Sciatic nerve (tissue), 2 donors: ENCODE measurements around the gene CD302. TPM values are rescaled to one million over a fixed set of nuclear protein-coding genes. Genes with fewer than 3 reads are reported as not detected.
"Not testable (repeated sequence)": the region's sequence is repeated elsewhere in the genome, so short reads cannot be mapped to it uniquely, and the experiment has no call there.

Source experiments
- ATAC-seq: fragments of 200-7000 bp; cut with Tn5 transposase; one replicate; pipeline ENCODE4 v1.9.1; 2020; ENCODE audit warnings: mild to moderate bottlenecking, moderate library complexity
- DNase-seq: peaks from one replicate; pipeline ENCODE4 v3.0.0-alpha.2; 2020; ENCODE audit warnings: low spot score
- intact Hi-C: fragments of 100-400 bp; cut with DNase I; formaldehyde crosslinking; loops from one replicate; pipeline ENCODE4 v1.14.2; 2022
- total RNA-seq: library from RNA; stranded (reverse); fragmentation: NEBNext Ultra II Directional; extraction: Animal tissue kit (Norgen Biotek cat#: 25700); gene quantifications from one replicate; pipeline ENCODE4 v1.2.1, GENCODE V29; 2021
- donor health status: DM: no; HTN: no; CAD: no.
- donor health status: DM: no; HTN: no; CAD: no.

The CD302 gene
- total RNA-seq, 1 donor from 2014 or later = 47.1 TPM

DNA sequence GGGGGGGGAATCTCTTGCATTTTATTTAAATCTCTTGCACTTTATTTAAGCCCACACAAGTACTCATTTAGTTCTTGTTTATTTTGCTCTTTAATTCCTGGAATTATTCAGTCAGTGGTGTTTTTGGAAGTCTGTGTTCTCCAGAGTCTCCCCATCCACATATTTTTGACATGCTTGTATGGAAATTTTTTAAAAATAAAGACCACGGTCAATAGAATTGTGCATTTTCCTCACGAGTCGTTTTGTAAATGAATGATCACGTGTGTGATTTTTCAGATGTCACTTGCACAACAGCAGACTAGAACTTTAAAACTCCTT, 824 bp downstream of the CD302 start:
- no peak for DNase-seq
- intact Hi-C loops = no loop called here
- ATAC-seq = no peak

DNA sequence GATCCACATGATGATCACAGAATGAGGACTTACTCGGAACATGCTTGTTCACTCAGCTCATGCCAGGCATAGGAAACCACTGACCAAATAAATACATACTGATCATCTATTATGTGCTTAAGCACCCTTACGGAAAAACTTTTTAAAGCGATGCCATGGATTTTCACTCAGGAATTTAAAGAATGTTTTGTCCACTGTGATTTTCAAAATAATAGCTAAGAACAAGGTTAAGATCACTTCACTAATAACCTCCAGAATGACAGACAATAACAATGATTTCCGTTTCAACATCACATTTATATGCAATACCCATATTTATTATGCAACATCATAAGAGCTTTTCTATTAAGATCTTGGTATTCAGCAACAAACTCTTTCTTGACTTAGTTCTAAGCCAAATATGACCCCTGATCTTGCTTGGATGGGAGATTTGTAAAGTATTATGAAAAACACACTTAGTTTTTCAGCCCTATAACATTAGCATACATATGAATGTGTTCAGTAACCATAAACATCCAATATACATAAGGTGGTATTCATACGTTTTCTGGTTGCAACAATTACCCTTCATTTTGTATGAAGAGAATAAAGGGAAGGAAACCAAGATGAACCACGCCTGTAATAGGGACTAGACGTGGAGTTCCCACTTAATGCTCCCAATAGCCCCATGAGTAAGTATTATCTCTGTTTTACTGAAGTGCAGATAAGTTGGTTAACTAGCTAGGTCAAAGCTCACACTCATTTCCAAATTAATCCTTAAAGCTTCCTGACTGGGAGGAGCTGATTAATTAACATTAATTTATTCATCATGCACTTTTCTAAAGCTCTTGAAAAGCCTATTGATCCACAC, 1.9 kb downstream of the CD302 start:
- DNase-seq (no peak), ATAC-seq (no peak)
- intact Hi-C loops = no loop called here

DNA sequence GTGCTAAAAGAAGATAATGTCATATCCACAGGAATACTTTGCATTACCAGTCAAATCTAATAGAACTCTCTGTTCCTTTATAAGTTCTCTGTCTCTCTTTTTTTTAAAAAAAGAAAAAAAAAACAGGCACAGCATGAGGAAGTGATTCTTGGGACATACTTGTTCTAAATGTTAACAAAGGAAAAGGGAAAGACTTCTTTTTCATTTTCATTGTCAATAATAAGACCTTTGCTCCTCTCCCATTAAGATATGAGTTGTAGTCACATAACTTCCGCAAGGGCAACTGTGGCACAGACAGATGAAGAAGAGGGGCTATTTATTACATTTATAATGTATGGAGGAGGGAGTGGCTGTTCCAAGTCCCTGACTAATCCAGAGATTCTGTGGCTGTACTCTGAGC, 4.7 kb downstream of the CD302 start:
- DNase-seq (no peak), ATAC-seq (no peak)
- intact Hi-C loops = no loop called here

DNA sequence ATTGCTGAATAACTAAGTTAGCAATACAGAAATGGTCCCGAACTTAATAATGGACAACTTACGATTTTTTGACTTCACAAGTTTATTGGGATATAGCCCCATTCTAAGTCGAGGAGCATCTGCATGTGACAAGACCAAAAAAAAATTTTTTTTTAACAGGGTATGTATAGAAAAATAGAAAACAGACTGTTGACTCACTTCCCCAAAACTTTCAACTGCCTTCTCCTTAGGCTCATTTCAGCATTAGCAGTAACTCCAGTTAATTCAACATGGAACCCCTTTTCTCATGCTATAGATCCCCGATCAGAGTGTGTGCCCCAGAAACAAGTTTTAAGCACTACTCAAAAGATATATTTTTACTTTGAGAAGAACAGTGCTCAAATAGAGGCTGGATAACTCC, 5.4 kb downstream of the CD302 start:
- ATAC-seq (no peak), DNase-seq (no peak)
- intact Hi-C loops = no loop called here

DNA sequence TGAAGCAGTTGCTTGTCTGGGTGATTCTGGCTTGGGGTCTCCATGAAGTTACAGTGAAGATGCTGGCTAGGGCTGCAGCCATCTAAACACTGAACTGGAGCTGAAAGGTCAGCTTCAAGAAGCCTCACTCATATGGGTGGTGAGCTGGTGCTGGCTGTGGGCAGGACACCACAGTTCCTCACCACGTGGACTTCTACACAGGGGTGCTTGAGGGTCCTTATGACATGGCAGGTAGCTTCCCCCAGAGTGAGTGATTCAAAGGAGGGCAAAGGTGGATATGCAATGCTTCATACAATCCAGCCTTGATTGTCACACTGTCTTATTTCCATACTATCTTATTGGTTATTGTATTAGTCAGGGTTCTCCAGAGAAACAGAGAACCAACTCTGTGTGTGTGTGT, 6.0 kb downstream of the CD302 start:
- intact Hi-C loops = no loop called here
- no peak for DNase-seq
- ATAC-seq = no peak

DNA sequence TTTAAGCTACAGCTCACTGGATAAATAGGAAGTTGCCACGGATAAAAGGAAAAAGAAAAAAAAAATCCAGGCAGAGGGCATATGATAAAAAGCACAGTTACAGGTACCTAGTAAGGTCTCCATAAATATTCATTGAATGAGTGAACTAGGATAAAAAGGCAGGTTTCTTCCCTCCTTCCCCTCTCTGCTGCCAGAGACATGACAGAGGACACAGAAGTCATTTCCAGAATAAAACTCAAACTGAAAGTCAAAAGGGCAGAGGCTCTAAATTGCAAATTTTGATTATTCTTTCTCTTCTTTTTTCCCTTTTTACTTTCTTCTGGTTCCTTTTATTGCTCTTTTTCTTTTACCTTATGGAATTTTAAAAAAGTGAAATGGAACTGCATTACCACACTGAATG, 7.7 kb downstream of the CD302 start:
- ATAC-seq (no peak), DNase-seq (no peak)
- intact Hi-C loops = no loop called here

DNA sequence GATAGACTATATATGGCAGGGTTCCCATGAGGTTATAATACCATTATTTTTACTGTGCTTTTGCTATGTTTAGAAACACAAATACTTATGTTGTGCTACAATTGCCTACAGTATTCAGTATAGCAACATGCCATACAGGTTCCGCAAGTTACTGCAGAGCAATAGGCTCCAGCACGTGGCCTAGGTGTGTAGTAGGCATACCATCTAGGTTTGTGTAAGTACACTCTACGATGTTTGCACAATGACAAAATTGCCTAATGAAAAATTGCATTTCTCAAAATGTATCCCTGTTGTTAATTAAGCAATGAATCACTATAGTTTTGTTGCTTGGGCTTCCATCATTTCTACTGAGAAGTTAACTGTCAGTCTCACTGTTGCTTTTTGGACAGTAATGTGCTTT, 9.8 kb downstream of the CD302 start:
- intact Hi-C loops = no loop called here
- no peak for ATAC-seq
- DNase-seq = no peak

DNA sequence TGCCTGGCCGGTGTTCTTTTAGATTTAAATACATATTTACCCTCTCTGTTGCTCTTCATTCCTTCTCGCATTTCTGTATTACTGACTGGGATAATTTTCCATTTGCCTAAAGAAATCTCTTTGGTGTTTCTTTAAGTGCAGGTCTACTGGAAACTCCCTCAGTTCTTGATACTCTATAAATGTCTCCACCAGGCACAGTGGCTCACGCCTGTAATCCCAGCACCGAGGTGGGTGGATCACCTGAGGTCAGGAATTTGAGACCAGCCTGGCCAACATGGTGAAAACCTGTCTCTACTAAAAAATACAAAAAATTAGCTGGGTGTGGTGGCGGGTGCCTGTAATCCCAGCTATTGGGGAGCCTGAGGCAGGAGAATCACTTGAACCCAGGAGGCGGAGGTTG, 10.4 kb downstream of the CD302 start:
- intact Hi-C loops, ATAC-seq, DNase-seq: not testable (repeated sequence)

DNA sequence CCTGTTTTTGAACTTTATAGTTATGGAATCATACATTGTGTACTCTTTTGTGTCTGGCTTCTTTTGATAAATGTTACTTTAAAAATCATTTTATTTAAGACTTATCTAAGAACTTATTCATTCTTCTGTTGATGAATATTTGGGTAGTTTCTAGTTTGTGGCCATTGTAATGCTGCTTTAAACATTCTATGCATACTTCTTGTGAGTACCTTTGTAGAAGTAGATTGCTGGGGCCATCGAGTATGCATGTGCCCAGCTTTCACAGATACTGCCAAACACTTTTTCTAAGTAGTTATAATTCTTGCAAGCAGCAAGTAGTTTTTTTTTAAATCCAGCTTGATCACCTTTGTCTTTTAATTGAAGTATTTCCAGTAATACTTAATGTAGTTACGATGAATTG, 11.1 kb downstream of the CD302 start:
- intact Hi-C loops = no loop called here
- DNase-seq (no peak), ATAC-seq (no peak)

DNA sequence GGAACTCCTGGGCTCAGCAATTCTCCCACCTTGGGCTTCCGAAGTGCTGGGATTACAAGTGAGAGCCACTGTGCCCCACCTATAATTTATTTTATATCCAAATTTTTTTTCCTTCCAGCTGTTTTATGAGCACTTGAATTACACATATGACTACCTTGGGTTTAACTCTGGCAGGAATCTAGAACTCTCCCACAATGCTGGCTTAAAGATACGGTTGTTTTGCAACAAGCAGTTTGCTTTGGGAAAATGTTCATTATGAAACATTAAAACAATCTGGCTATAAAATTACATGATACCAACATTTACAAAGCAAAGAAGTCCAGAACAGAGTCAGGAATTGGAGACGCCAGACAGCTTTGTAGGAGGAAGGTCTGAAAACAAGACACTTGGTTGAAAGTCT, 12.8 kb downstream of the CD302 start:
- DNase-seq = no peak
- intact Hi-C loops = no loop called here

DNA sequence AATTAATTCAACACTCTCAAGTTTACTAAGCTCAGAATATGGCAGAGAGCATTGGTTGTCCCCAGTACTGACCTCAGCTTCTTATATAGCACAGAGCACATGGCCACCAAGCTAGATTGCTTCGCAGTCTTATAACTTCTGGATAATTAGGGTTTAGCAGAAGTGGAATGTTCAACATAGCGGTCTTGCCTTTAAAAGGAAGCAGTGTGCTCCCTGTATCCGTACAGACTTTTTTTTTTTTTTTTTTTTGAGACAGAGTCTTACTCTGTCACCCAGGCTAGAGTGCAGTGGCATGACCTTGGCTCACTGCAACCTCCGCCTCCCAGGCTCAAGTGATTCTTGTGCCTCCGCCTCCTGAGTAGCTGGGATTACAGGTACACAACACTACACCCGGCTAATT, 13.3 kb downstream of the CD302 start:
- DNase-seq, intact Hi-C loops: not testable (repeated sequence)
- ATAC-seq = peak; percentile 58

More for the DNA sequence above, 12.8 kb downstream of the CD302 start:
- ATAC-seq = peak; percentile 49

DNA sequence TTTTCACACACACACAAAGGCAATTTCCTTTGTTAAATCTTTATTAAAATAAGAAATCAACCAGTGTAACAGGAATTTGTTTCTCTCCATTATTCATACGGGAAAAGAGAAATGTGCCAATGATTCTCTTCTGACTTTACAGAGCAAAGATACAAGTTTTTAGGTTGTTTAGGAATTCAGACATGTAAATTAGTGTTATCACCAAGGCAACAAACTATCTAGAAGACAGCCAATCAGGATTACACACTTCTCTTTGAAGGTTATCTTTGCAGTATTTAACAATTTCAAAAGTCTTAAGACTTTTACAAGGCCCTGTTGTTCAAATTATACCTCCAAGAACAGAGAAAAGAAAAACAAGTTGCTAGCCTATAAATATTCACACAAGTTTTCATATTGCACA, 14.5 kb downstream of the CD302 start:
- DNase-seq (no peak), ATAC-seq (no peak)
- intact Hi-C loops = no loop called here

DNA sequence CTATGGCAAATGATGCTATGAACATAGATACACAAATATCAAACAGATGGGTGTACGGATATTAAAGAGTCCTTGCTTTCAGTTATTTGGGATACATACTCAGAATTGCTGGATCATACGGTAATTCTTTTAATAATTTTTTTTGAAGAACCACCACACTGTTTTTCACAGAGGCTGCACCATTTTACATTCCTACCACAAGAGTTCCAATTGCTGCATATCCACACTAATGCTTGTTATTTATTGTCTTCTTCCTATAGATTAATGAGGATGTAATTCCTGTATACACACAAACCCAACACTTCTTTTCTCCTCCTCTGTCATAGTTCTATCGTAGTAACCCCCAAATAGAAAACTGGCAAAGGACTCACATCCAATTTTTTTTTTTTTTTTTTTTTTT, 21.7 kb downstream of the CD302 start:
- ATAC-seq = no peak
- DNase-seq = no peak
- intact Hi-C loops = no loop called here

DNA sequence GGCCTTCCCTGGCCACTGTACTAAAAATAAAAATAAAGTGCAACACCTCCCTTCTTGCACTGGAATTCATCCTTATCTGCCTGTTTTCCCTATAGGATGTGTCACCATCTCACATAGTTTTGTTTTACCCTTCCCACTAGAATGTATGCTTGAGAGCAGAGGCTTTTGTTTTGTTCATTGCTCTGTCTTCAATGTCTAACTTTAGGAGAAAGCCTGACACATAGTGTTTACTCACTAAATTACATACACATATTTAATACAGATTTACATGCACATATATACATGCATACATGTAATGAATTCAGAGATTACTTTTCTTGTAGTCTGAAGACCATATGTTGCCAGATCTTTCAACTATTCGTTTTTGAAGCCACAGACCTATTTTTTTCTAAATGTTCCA, 23.0 kb downstream of the CD302 start:
- no peak for DNase-seq
- intact Hi-C loops = no loop called here
- ATAC-seq = no peak

DNA sequence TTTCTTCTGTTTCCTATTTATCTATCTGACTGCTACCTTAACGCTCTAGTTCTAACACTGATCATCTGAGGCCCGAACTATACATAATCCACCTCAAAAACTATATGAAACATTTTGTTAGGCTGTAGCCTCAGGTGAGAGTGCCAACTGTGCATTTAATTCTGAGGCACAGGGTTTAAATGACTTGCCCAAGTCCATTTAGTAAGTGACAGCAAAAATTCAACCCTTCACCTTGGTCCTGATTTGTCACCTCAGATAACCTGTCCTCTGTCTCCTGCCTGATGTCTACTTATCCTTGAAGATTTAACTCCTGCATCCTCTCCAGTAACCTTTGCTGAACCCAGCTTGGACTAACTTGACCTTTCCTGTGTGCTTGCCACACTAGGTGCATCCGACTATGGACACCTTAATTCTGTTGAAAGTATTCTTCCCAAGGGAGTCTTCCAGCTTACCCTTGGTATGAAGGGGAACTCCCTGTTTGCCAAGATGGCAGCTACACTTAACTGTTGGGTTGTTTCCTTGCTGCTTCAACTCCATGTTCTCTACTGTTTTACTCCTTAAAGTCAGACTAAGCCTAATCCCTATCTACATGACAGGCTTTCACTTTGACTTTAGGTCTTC, 23.5 kb downstream of the CD302 start:
- no peak for DNase-seq
- ATAC-seq = peak; percentile 17
- intact Hi-C loops = no loop called here

DNA sequence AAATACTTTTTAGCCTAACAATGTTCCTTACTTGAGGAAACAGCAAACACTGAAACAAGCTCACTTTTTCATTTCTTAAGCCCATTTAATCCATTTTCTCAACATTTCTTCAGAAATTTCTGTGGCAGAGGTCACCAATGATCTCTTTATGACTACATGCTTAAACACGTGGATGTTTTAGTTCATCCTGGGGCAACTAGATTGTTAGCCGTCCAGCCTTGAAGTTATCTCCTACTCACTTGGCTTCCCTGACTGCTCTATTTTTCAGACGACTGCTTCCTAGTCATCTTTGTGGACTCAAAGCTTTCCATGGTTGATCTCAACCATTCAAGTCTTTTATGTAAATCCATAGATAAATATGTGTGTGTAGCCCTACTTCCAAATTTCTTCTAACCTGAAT, 24.1 kb downstream of the CD302 start:
- ATAC-seq (no peak), DNase-seq (no peak)
- intact Hi-C loops = no loop called here

DNA sequence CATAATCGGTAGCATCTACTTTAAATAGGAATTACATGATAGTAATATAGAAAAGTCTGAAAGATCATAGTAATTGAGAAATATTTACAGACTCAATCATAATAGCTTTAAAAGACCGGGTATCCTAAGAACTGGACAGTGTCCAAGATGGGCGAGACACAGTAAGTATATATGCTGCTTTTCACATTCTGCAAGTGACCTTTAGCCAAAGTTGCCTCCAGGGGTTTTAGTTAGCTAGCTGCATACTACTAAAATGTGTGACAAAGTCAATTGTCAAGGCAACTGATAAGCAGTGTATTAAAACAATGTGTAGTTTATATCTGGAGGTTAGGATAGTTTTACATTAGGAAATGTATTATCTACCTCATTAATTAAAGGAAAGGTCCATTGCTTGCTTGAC, 24.6 kb downstream of the CD302 start:
- intact Hi-C loops = no loop called here
- ATAC-seq = no peak

DNA sequence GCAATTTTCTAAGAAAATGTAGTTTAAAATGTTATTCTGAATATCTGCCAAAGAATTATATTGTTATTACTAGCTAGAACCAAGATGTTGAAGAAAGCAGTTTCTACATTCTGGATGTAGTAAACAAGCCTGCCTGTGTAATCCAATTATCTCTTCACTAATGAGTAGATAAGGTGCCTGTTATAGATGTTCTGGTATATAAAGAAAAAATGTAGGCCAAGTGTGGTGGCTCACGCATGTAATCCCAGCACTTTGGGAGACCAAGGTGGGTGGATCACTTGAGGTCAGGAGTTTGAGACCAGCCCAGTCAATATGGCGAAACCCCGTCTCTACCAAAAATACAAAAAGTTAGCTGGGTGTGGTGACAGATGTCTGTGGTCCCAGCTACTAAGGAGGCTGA, 28.9 kb downstream of the CD302 start:
- intact Hi-C loops = no loop called here
- no peak for DNase-seq
- ATAC-seq = no peak

More for the DNA sequence above, 24.6 kb downstream of the CD302 start:
- no peak for DNase-seq

DNA sequence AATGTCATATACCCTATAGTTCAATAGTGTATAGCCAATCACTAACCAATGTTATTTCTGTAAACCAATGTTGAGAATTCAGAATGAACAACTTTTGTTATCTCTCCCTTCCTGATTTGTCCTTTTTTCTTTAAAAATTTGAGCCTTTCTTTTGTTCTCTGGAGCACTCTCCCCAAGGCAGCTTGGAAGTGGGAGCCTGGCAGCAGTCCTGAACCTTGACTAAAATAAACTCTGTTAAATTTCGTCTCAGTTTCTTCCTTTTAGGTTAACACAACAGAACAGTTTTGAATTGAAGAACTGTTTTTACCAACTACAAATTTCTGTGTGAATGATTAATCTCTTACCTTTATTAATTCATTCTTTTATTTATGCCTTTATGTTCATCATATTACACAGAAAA, 35.9 kb downstream of the CD302 start:
- DNase-seq (no peak), ATAC-seq (no peak)
- intact Hi-C loops = no loop called here

DNA sequence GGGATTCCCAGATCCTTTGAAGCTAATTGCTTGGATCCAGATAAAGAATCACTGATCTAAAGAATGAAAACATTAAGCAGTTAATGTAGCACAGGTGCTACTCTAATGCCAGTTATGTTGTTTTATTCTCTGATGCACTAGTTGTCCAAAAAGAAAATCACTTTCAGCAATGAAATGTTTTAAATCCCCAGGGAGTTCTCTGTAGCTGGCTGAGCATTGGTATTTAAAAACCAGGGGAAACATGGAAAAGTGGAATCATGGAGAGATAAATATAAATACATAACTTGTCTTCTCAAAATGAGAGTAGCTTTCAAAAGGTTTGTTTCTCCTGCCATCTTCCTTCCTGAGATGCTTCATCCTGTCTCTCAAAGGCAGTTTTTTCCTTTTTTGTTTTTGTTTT, 37.7 kb downstream of the CD302 start:
- ATAC-seq (peak; percentile 39), DNase-seq (no peak)
- intact Hi-C loops = no loop called here

DNA sequence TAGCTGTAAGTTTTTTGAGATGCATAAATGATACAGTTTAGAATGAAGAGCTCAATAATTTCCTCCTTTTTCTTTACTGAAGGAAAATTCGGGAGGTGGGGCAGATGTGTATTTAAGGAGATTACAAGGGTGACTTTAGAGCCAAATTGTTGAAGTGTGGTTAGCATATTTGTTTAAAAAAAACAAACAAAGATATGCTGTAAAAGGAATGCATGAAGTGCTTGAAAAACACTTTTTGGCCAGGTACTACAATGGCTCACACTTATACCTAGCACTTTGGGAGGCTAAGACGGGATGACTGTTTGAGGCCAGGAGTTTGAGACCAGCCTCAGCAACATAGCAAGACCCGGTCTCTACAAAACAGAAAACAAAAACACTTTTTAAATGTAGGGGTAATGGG, 38.4 kb downstream of the CD302 start:
- DNase-seq = no peak
- intact Hi-C loops = no loop called here
- ATAC-seq = no peak
